Sigmoid colon (tissue), 7 donors: ENCODE measurements around the gene ITIH6. TPM values are rescaled to one million over a fixed set of nuclear protein-coding genes. Genes with fewer than 3 reads are reported as not detected.
"Not testable (repeated sequence)": the region's sequence is repeated elsewhere in the genome, so short reads cannot be mapped to it uniquely, and the experiment has no call there.

Source experiments
- DNase-seq: peaks from one replicate; pipeline ENCODE4 v3.0.0-alpha.2; 2019
- H3K27ac ChIP-seq, 4 donors: fragments of 200-600 bp; sonication (generic); one replicate each; pipeline ENCODE4 v1.5.1; 2016 to 2019; ENCODE audit warnings: mild to moderate bottlenecking in 1 of 4
- H3K27me3 ChIP-seq, 3 donors: fragments of 200-600 bp; sonication (generic); one replicate each; pipeline ENCODE4 v1.5.1; 2019; ENCODE audit warnings: mild to moderate bottlenecking in 1 of 3
- H3K36me3 ChIP-seq, 4 donors: fragments of 200-600 bp; sonication (generic); one replicate each; pipeline ENCODE4 v1.5.1; 2016 to 2019
- H3K4me1 ChIP-seq, 4 donors: fragments of 200-600 bp; sonication (generic); one replicate each; pipeline ENCODE4 v1.5.1; 2017 to 2019
- H3K4me3 ChIP-seq, 4 donors: fragments of 200-600 bp; sonication (generic); one replicate each; pipeline ENCODE4 v1.5.1; 2017 to 2019; ENCODE audit warnings: mild to moderate bottlenecking in 2 of 4, moderate library complexity in 1 of 4
- H3K9me3 ChIP-seq, 4 donors: fragments of 200-600 bp in 3 of 4; sonication (generic) in 3 of 4; one replicate each; pipeline versions ENCODE4 v1.5.1 to v1.6.1; 2013 to 2019
- EP300 ChIP-seq, 4 donors: sonication (generic); formaldehyde crosslinking; IDR thresholded peaks; one replicate each; pipeline ENCODE4 v1.6.1; 2017; ENCODE audit warnings: antibody characterized with exemption in 4 of 4
- POLR2A ChIP-seq, 2 donors: fragments of 450-650 bp; IDR thresholded peaks; one replicate each; pipeline ENCODE4 v1.6.1; 2016; ENCODE audit warnings: antibody characterized with exemption in 2 of 2, mild to moderate bottlenecking in 2 of 2, moderate library complexity in 2 of 2
- POLR2AphosphoS5 ChIP-seq, 4 donors: sonication (generic); formaldehyde crosslinking; IDR thresholded peaks; one replicate each; pipeline ENCODE4 v1.6.1; 2017; ENCODE audit warnings: antibody characterized with exemption in 4 of 4
- WGBS, 2 donors: extraction: QIAGEN DNeasy Blood & Tissue Kit; methylation state at CpG; one replicate each; pipeline ENCODE4 v1.1.7; 2013; 5-methylcytosine and 5-hydroxymethylcytosine counted together
- intact Hi-C: fragments of 100-400 bp; cut with DNase I; formaldehyde crosslinking; loops from one replicate; pipeline ENCODE4 v1.15.1; 2023
- polyA plus RNA-seq, 3 donors: library from polyadenylated mRNA; stranded (reverse); fragments of 200-250 nt; gene quantifications; one replicate each; pipeline ENCODE4 v1.2.3, GENCODE V29; 2013
- total RNA-seq, 4 donors: library from RNA; depleted of rRNA; stranded (reverse); fragments of >200 nt; gene quantifications; one replicate each; pipeline ENCODE4 v1.1.0, GENCODE V29; 2016
- TF ChIP-seq, protein P1 (sequence below), 4 experiments: fragments of 450-650 bp in 3 of 4; fragments of 200-600 bp in 1 of 4; IDR thresholded peaks; one replicate each; pipeline ENCODE4 v1.5.1; 2016 to 2019; ENCODE audit warnings: antibody characterized with exemption in 4 of 4, mild to moderate bottlenecking in 3 of 4, moderate library complexity in 2 of 4
- donor health status: healthy with polysubstance abuse.
- donor health status: Bipolar disorder and iron deficiency.
- donor health status: healthy.

The ITIH6 gene
- total and polyA plus RNA-seq, 7 donors: under 0.01 TPM; not detected in 6

DNA sequence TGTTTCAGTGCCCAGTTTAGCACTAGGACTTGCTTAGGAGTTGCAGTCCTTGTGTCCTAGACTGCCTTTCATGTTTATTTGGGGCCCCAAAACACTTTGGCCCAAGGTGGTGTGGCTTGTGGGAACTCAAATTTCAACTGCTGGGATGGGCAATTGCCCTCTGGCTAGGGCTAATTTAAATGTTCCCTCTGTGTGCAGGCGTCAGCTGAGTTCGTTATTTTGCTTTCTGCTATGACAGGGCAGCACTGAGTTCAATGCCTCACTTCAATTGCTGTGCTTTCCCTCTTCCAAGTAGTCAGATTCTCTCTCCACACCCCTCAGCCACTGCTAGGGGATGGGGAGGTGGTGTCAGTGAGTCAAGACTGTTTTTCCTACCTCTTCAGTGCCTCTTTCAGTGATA, 51.1 kb downstream of the ITIH6 start:
- TF ChIP-seq, protein P1, sequence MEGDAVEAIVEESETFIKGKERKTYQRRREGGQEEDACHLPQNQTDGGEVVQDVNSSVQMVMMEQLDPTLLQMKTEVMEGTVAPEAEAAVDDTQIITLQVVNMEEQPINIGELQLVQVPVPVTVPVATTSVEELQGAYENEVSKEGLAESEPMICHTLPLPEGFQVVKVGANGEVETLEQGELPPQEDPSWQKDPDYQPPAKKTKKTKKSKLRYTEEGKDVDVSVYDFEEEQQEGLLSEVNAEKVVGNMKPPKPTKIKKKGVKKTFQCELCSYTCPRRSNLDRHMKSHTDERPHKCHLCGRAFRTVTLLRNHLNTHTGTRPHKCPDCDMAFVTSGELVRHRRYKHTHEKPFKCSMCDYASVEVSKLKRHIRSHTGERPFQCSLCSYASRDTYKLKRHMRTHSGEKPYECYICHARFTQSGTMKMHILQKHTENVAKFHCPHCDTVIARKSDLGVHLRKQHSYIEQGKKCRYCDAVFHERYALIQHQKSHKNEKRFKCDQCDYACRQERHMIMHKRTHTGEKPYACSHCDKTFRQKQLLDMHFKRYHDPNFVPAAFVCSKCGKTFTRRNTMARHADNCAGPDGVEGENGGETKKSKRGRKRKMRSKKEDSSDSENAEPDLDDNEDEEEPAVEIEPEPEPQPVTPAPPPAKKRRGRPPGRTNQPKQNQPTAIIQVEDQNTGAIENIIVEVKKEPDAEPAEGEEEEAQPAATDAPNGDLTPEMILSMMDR (IDR thresholded peaks at IDR 0.05): no peak
- TF ChIP-seq POLR2A (IDR thresholded peaks at IDR 0.05): no peak
- TF ChIP-seq EP300 (IDR thresholded peaks at IDR 0.05): no peak
- no peak for TF ChIP-seq POLR2AphosphoS5 (IDR thresholded peaks at IDR 0.05)
- Histone ChIP-seq H3K27me3 (no peaks in the 10 kb centered on the region), H3K4me1 (no peaks in the 10 kb centered on the region), H3K4me3 (no peak overlapping the region), H3K9me3 (no peaks in the 10 kb centered on the region), H3K36me3 (no peaks in the 10 kb centered on the region), H3K27ac (no peak overlapping the region)
- 67 to 68% methylated on average over 2 of the region's 2 CpGs for WGBS, 2 donors
- DNase-seq: no peak
- intact Hi-C loops: no loop called here

DNA sequence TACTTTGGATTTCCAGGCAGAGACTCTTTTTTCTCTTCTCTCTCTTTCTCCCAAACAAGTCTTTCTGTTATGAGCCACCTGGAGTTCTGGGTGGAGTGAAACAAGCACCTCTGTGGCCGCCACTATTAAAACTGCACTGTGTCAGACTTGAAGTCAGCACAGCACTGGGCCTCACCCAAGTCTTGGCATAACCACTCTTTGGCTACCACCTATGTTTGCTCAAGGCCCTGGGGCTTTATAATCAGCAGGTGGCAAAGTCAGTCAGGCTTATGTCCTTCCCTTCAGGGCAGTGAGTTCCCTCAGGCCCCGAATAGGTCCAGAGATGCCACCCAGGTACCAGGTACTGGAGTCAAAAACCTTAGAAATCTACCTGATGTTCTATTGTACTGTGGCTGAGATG, 52.4 kb downstream of the ITIH6 start:
- WGBS, 2 donors: 49 to 89% methylated on average over 2 of the region's 2 CpGs

DNA sequence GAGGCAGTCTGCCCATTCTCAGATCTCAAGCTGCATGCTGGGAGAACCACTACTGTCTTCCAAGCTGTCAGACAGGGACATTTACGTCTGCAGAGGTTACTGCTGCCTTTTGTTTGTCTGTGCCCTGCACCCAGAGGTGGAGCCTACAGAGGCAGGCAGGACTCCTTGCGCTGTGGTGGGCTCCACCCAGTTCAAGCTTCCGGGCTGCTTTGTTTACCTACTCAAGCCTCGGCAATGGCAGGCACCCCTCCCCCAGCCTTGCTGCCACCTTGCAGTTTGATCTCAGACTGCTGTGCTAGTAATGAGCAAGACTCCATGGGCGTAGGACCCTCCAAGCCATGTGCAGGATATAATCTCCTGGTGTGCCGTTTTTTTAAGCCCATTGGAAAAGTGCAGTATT, 59.5 kb downstream of the ITIH6 start:
- H3K4me1 ChIP-seq, DNase-seq, H3K36me3 ChIP-seq, H3K27ac ChIP-seq, H3K27me3 ChIP-seq, intact Hi-C loops, H3K4me3 ChIP-seq, H3K9me3 ChIP-seq: not testable (repeated sequence)
- 53 to 93% methylated on average over 6 of the region's 6 CpGs for WGBS, 2 donors

More for the DNA sequence above, 52.4 kb downstream of the ITIH6 start:
- no peak overlapping the region for H3K27ac ChIP-seq
- no peaks in the 10 kb centered on the region for H3K27me3 ChIP-seq
- no peaks in the 10 kb centered on the region for H3K36me3 ChIP-seq
- H3K4me1 ChIP-seq: no peaks in the 10 kb centered on the region
- H3K9me3 ChIP-seq: no peaks in the 10 kb centered on the region
- H3K4me3 ChIP-seq: no peak overlapping the region
- no peak for TF ChIP-seq POLR2AphosphoS5 (IDR thresholded peaks at IDR 0.05)
- TF ChIP-seq EP300 (IDR thresholded peaks at IDR 0.05): no peak
- DNase-seq: no peak
- intact Hi-C loops: no loop called here

DNA sequence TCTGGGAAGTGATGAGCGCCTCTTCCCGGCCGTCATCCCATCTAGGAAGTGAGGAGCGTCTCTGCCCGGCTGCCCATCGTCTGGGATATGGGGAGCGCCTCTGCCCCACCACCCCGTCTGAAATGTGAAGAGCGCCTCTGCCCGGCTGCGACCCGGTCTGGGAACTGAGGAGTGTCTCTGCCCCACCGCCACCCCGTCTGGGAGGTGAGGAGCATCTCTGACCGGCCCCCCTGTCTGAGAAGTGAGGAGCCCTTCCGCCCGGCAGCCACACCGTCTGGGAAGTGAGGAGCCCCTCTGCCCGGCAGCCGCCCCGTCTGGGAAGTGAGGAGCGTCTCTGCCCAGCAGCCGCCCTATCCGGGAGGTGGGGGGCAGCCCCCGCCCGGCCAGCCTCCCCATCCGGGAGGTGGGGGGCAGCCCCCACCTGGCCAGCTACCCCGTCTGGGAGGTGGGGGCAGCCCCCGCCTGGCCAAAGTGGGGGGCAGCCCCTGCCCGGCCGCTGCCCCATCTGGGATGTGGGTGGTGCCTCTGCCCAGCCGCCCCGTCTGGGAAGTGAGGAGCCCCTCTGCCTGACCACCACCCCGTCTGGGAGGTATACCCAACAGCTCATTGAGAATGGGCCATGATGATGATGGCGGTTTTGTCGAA, 61.6 kb downstream of the ITIH6 start:
- 89 to 96% methylated on average over 36 of the region's 36 CpGs for WGBS, 2 donors
- H3K4me3 ChIP-seq, H3K27ac ChIP-seq, DNase-seq, intact Hi-C loops, H3K4me1 ChIP-seq, H3K36me3 ChIP-seq, H3K27me3 ChIP-seq, H3K9me3 ChIP-seq: not testable (repeated sequence)

DNA sequence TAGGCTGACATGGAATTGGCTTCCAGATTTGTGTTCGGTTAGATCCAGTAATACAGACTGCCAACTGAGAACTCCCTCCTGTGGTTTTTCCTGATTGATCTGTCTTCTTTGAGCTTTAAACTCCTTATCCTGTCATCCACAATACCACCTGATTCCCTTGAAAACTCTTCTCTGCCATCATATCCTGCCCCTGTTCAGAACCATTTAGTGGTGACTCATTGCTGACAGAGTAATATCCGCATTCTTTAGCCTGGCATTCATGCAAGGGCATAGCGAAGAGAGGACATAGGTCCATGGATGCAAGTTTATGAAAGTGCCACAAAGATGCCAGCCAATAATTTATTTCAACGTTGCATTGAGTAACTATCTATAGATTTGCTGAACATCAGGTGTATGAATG, 76.6 kb downstream of the ITIH6 start:
- TF ChIP-seq EP300 (IDR thresholded peaks at IDR 0.05) (no peak), POLR2A (IDR thresholded peaks at IDR 0.05) (no peak), POLR2AphosphoS5 (IDR thresholded peaks at IDR 0.05) (no peak)
- TF ChIP-seq, protein P1 (IDR thresholded peaks at IDR 0.05): no peak
- Histone ChIP-seq H3K27ac (no peak overlapping the region), H3K9me3 (no peaks in the 10 kb centered on the region), H3K27me3 (no peaks in the 10 kb centered on the region), H3K36me3 (no peaks in the 10 kb centered on the region), H3K4me1 (no peaks in the 10 kb centered on the region), H3K4me3 (no peak overlapping the region)
- intact Hi-C loops: no loop called here
- no peak for DNase-seq
- WGBS, 2 donors: 88 to 90% methylated on average over 4 of the region's 4 CpGs

DNA sequence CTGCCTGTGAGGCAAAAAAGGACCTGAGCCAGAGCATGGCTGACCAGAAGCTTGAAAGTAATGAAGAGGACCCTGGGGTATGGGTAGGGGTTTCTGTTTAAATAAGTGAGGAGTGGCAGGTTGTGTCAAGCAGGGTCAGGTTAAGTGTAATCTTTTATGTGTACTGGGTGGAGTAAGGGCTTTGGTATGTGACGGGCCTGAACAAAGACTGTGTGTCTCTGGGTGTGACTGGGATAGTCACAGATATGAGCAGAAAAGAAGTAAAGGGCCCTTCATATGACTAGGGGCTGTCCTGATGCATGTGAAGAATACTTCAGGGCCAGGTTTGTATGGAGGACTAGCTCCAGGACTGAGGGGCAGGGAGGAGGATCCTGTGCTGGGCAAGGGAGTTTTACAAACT, 82.4 kb downstream of the ITIH6 start:
- Histone ChIP-seq H3K4me1 (no peaks in the 10 kb centered on the region), H3K36me3 (no peaks in the 10 kb centered on the region), H3K27me3 (no peaks in the 10 kb centered on the region), H3K27ac (no peak overlapping the region), H3K9me3 (no peaks in the 10 kb centered on the region), H3K4me3 (no peak overlapping the region)
- TF ChIP-seq POLR2AphosphoS5 (IDR thresholded peaks at IDR 0.05) (no peak), EP300 (IDR thresholded peaks at IDR 0.05) (no peak)
- TF ChIP-seq, protein P1 (IDR thresholded peaks at IDR 0.05): no peak
- WGBS, 2 donors: 23 to 63% methylated on average over 1 of the region's 1 CpG
- DNase-seq: no peak
- intact Hi-C loops: no loop called here
